Fibroblast of lung (primary cell): ENCODE measurements around the gene BCAR3. TPM values are rescaled to one million over a fixed set of nuclear protein-coding genes. Genes with fewer than 3 reads are reported as not detected.

Source experiments
- DNase-seq, 2 donors: peaks; one replicate each; pipeline versions ENCODE4 v3.0.0 to v3.0.0-alpha.2; 2010; ENCODE audit warnings: low read depth in 2 of 2
- H2AFZ ChIP-seq: 2 replicates; pipeline ENCODE4 v1.5.1; 2012; ENCODE audit warnings: low read length, control low read depth, inconsistent platforms
- H3K27ac ChIP-seq: 2 replicates; pipeline ENCODE4 v1.5.1; 2011; ENCODE audit warnings: low read length, control low read depth; ENCODE audit not compliant: insufficient read depth
- H3K27me3 ChIP-seq: 2 replicates; pipeline ENCODE4 v1.5.1; 2011; ENCODE audit warnings: mild to moderate bottlenecking, low read length; ENCODE audit not compliant: control insufficient read depth, insufficient read depth
- H3K36me3 ChIP-seq: 2 replicates; pipeline ENCODE4 v1.5.1; 2011; ENCODE audit warnings: low read length; ENCODE audit not compliant: control insufficient read depth, insufficient read depth
- H3K4me1 ChIP-seq: 2 replicates; pipeline ENCODE4 v1.5.1; 2011; ENCODE audit warnings: low read length; ENCODE audit not compliant: control insufficient read depth, insufficient read depth; ENCODE audit errors: extremely low read depth
- H3K4me2 ChIP-seq: 2 replicates; pipeline ENCODE4 v1.5.1; 2011; ENCODE audit warnings: low read length, control low read depth; ENCODE audit not compliant: insufficient read depth; ENCODE audit errors: extremely low read depth
- H3K4me3 ChIP-seq, 4 experiments: fragments of 200-600 bp in 1 of 4; sonication (generic) in 1 of 4; replicated peaks in 1 of 4; 2 replicates each; pipeline ENCODE4 v1.5.1; 2011 to 2016; ENCODE audit warnings: low read length in 4 of 4, low read depth in 3 of 4, mild to moderate bottlenecking in 3 of 4, control low read depth in 2 of 4, inconsistent platforms in 1 of 4, mixed read lengths in 1 of 4; ENCODE audit not compliant: insufficient read depth in 1 of 4; ENCODE audit errors: control extremely low read depth in 1 of 4
- H3K79me2 ChIP-seq: 2 replicates; pipeline ENCODE4 v1.5.1; 2012; ENCODE audit warnings: mild to moderate bottlenecking, low read length, inconsistent platforms; ENCODE audit not compliant: control insufficient read depth, insufficient read depth
- H3K9ac ChIP-seq: 2 replicates; pipeline ENCODE4 v1.5.1; 2011; ENCODE audit warnings: mild to moderate bottlenecking, low read length, control low read depth; ENCODE audit not compliant: insufficient read depth
- H3K9me3 ChIP-seq: 2 replicates; pipeline ENCODE4 v1.5.1; 2012; ENCODE audit warnings: low read depth, low read length; ENCODE audit not compliant: control insufficient read depth, insufficient read depth
- H4K20me1 ChIP-seq: 2 replicates; pipeline ENCODE4 v1.5.1; 2011; ENCODE audit warnings: low read length; ENCODE audit not compliant: control insufficient read depth, insufficient read depth; ENCODE audit errors: extremely low read depth
- EZH2 ChIP-seq: IDR thresholded peaks from 2 replicates; pipeline ENCODE4 v1.5.1; 2012; ENCODE audit warnings: low read length, control low read depth, mild to moderate bottlenecking; ENCODE audit errors: missing control alignments
- polyA plus RNA-seq, 2 donors: library from polyadenylated mRNA; depleted of rRNA in 1 of 2; stranded (reverse) in 1 of 2; unstranded in 1 of 2; fragments of >200 nt; gene quantifications; 2 replicates each; pipeline ENCODE4 v1.2.1, GENCODE V29; 2011 to 2012; ENCODE audit warnings: missing spikeins in 1 of 2
- total RNA-seq: library from RNA; depleted of rRNA; stranded (reverse); fragments of >200 nt; gene quantifications from 2 replicates; pipeline ENCODE4 v1.2.1, GENCODE V29; 2014
- TF ChIP-seq, protein P1 (sequence below), 2 donors: IDR thresholded peaks in 1 of 2; conservative IDR thresholded peaks in 1 of 2; 1 replicate in 1 of 2; 2 replicates in 1 of 2; pipeline ENCODE4 v1.5.1; 2011 to 2012; ENCODE audit warnings: low read length in 2 of 2, control low read depth in 1 of 2, inconsistent platforms in 1 of 2, low read depth in 1 of 2, mild to moderate bottlenecking in 1 of 2

The BCAR3 gene
- total and polyA plus RNA-seq, 2 donors (not counting 1 experiment from before 2014, with no cell fraction given): 12.6 to 35.2 TPM

DNA sequence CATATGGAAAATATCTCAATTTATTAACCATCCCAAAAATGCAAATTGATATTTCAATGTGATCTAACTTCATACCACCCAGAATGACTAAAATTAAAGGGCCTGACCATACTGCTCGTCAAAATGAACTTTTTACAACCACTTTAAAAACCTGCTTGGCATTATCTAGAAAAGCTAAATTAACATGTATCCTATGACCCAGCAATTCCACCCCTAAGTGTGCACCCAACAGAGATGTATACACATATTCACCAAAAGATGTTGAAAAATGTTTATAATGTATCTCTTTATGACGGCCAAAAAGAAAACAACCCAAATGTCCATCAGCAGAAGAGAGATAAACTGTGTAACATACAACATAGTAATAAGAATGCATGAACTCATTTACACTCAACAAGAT lies 1.6 kb upstream of the BCAR3 start:
- Histone ChIP-seq H3K27ac (no peak overlapping the region), H4K20me1 (peaks cover 2% of the 10 kb centered on the region), H3K9me3 (no peaks in the 10 kb centered on the region), H3K9ac (no peak overlapping the region), H3K4me2 (no peak overlapping the region), H3K36me3 (no peaks in the 10 kb centered on the region), H3K27me3 (no peaks in the 10 kb centered on the region), H2AFZ (no peak overlapping the region), H3K4me1 (peaks cover 9% of the 10 kb centered on the region), H3K4me3 (no peak overlapping the region), H3K79me2 (peaks cover 39% of the 10 kb centered on the region)
- TF ChIP-seq, protein P1, sequence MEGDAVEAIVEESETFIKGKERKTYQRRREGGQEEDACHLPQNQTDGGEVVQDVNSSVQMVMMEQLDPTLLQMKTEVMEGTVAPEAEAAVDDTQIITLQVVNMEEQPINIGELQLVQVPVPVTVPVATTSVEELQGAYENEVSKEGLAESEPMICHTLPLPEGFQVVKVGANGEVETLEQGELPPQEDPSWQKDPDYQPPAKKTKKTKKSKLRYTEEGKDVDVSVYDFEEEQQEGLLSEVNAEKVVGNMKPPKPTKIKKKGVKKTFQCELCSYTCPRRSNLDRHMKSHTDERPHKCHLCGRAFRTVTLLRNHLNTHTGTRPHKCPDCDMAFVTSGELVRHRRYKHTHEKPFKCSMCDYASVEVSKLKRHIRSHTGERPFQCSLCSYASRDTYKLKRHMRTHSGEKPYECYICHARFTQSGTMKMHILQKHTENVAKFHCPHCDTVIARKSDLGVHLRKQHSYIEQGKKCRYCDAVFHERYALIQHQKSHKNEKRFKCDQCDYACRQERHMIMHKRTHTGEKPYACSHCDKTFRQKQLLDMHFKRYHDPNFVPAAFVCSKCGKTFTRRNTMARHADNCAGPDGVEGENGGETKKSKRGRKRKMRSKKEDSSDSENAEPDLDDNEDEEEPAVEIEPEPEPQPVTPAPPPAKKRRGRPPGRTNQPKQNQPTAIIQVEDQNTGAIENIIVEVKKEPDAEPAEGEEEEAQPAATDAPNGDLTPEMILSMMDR (conservative IDR thresholded peaks at IDR 0.05 in 1 of 2, IDR thresholded peaks at IDR 0.05 in 1 of 2; ENCODE audit: low read depth in 1 of 2, low read length in 2 of 2): no peak
- TF ChIP-seq EZH2: no peak
- DNase-seq: no peak

- Histone ChIP-seq H3K9ac (peak overlapping the region; percentile 77), H3K36me3 (peaks cover 5% of the 10 kb centered on the region), H3K4me1 (peaks cover 13% of the 10 kb centered on the region), H2AFZ (peak overlapping the region; percentile 67), H3K27me3 (no peaks in the 10 kb centered on the region), H3K27ac (peak overlapping the region; percentile 83), H3K4me2 (peak overlapping the region; percentile 54), H3K79me2 (peaks cover 52% of the 10 kb centered on the region), H3K4me3 (peak overlapping the region; percentile 27 to 86 (median 81)), H3K9me3 (no peaks in the 10 kb centered on the region), H4K20me1 (peaks cover 2% of the 10 kb centered on the region)
- DNase-seq: no peak
- TF ChIP-seq, protein P1 (conservative IDR thresholded peaks at IDR 0.05 in 1 of 2, IDR thresholded peaks at IDR 0.05 in 1 of 2; ENCODE audit: low read depth in 1 of 2, low read length in 2 of 2): no peak
- no peak for TF ChIP-seq EZH2
Measured at GRCh38 chr1:93681989-93682412, 364 bp upstream of the BCAR3 start.

DNA sequence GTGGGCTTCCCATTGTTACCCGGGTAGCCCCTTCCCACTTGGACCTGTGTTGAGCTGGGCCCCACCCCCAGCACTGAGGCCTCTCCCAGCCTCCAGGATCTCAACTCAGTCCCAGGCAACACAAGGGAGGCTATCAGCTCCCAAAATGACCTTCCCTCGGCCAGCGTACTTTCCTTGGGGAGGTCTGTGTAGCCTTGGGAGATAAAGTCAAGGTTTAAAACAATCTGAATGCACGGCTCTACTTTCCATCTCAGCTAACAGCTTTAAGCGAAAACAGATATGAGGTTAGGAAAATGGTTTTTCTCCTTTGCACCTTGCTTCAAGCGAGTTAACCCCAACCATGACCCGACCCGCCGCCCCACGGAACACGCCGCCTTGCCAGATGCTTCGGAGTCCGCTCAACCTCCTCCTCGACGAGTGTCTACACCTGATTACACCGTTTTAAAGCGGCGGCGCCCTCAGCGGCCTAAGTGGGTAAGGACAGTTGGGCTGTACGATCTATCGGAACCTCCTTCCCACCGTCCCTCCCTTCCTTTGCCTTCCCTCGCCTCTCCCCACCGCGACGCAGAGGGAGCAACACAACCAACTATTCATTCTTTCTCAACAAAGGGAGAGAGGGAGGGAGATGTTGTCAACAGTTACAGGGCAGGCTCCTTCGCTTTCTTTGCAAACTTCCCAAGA lies 1.1 kb downstream of the BCAR3 start:
- Histone ChIP-seq H3K9me3 (no peaks in the 10 kb centered on the region), H3K36me3 (peaks cover 5% of the 10 kb centered on the region), H3K4me3 (peak overlapping the region; percentile 63 to 84 (median 80)), H4K20me1 (peaks cover 2% of the 10 kb centered on the region), H3K79me2 (peaks cover 65% of the 10 kb centered on the region), H3K4me1 (peaks cover 24% of the 10 kb centered on the region), H3K27ac (peak overlapping the region; percentile 83), H3K27me3 (no peaks in the 10 kb centered on the region), H3K4me2 (peak overlapping the region; percentile 95), H3K9ac (peak overlapping the region; percentile 77), H2AFZ (peak overlapping the region; percentile 4)
- peak; percentile 88 to 90 for DNase-seq
- no peak for TF ChIP-seq EZH2
- TF ChIP-seq, protein P1 (conservative IDR thresholded peaks at IDR 0.05 in 1 of 2, IDR thresholded peaks at IDR 0.05 in 1 of 2; ENCODE audit: low read depth in 1 of 2, low read length in 2 of 2): peak; percentile 51 to 68
